DOHH2 (cell line): ENCODE data around the gene PLK4.
"Not testable (repeated sequence)": the region's sequence is repeated elsewhere in the genome, so short reads cannot be mapped to it uniquely, and the experiment has no call there.

Experiments
- H3F3A ChIP-seq: fragments of 200-600 bp; sonication (generic), shearing (Covaris generic); 2 replicates; pipeline ENCODE4 v1.6.0; 2016; ENCODE audit warnings: antibody characterized with exemption, mild to moderate bottlenecking; ENCODE audit not compliant: control insufficient read depth, insufficient read depth
- H3K27ac ChIP-seq: fragments of 200-600 bp; sonication (generic); 2 replicates; pipeline ENCODE4 v1.5.1; 2014; ENCODE audit warnings: low read depth, mild to moderate bottlenecking, low read length, moderate library complexity
- H3K27me3 ChIP-seq: fragments of 200-600 bp; sonication (generic); 2 replicates; pipeline ENCODE4 v1.6.1; 2014; ENCODE audit warnings: mild to moderate bottlenecking, low read length, mixed read lengths; ENCODE audit not compliant: control insufficient read depth
- H3K36me3 ChIP-seq: fragments of 200-600 bp; sonication (generic); 2 replicates; pipeline ENCODE4 v1.6.1; 2014; ENCODE audit warnings: mild to moderate bottlenecking, low read length, moderate library complexity, mixed read lengths; ENCODE audit not compliant: control insufficient read depth
- H3K4me1 ChIP-seq: fragments of 200-600 bp; sonication (generic); 2 replicates; pipeline ENCODE4 v1.6.1; 2014; ENCODE audit warnings: mild to moderate bottlenecking, low read length, mixed read lengths; ENCODE audit not compliant: control insufficient read depth
- H3K4me2 ChIP-seq: fragments of 200-600 bp; sonication (generic); 2 replicates; pipeline ENCODE4 v1.6.0; 2014; ENCODE audit warnings: mild to moderate bottlenecking, low read length, moderate library complexity
- H3K4me3 ChIP-seq: fragments of 200-600 bp; sonication (generic); 2 replicates; pipeline ENCODE4 v1.5.1; 2014; ENCODE audit warnings: mild to moderate bottlenecking, low read length, mixed read lengths
- H3K79me2 ChIP-seq: fragments of 200-600 bp; sonication (generic); 2 replicates; pipeline ENCODE4 v1.6.1; 2014; ENCODE audit warnings: mild to moderate bottlenecking, low read length, mixed read lengths; ENCODE audit not compliant: control insufficient read depth
- H3K9me2 ChIP-seq: fragments of 200-600 bp; sonication (generic); replicated peaks from 2 replicates; pipeline ENCODE4 v1.6.1; 2014; ENCODE audit warnings: mild to moderate bottlenecking, low read length, mixed read lengths; ENCODE audit not compliant: control insufficient read depth
- H3K9me3 ChIP-seq: fragments of 200-600 bp; sonication (generic); 2 replicates; pipeline ENCODE4 v1.6.1; 2014; ENCODE audit warnings: antibody characterized with exemption, low read length, mixed read lengths; ENCODE audit not compliant: control insufficient read depth, insufficient read depth
- H4K20me1 ChIP-seq: fragments of 200-600 bp; sonication (generic); 2 replicates; pipeline ENCODE4 v1.6.0; 2014; ENCODE audit warnings: low read depth, mild to moderate bottlenecking, antibody characterized with exemption, low read length, moderate library complexity; ENCODE audit not compliant: control insufficient read depth, insufficient read depth
- EZH2phosphoT487 ChIP-seq: fragments of 200-600 bp; sonication (generic); IDR thresholded peaks from 2 replicates; pipeline ENCODE4 v1.6.1; 2017; ENCODE audit warnings: borderline replicate concordance, mild to moderate bottlenecking, antibody characterized with exemption, low read length, moderate library complexity, mixed read lengths
- TF ChIP-seq, protein P1 (sequence below): fragments of 200-600 bp; sonication (generic); IDR thresholded peaks from one replicate; pipeline ENCODE4 v1.5.1; 2014; ENCODE audit warnings: antibody characterized with exemption, mild to moderate bottlenecking, low read depth, low read length; ENCODE audit not compliant: poor library complexity, severe bottlenecking

PLK4 gene

GRCh38 chr4:127888559-127888958 lies 7.9 kb downstream of the PLK4 start:
- Histone ChIP-seq H3K4me1 (peaks cover 24% of the 10 kb centered on the region), H3F3A (no peaks in the 10 kb centered on the region), H4K20me1 (0 out of 2 replicates have a peak, but pooled peaks cover 5% of the 10 kb centered on the region), H3K9me3 (no peaks in the 10 kb centered on the region), H3K4me3 (peak overlapping the region; percentile 11; the same call in 1 of the 2 replicates), H3K79me2 (peaks cover 60% of the 10 kb centered on the region), H3K9me2 (no peaks in the 10 kb centered on the region), H3K36me3 (peaks cover 96% of the 10 kb centered on the region), H3K4me2 (peak overlapping the region; percentile 36; the same call in 1 of the 2 replicates), H3K27ac (no peak overlapping the region), H3K27me3 (no peaks in the 10 kb centered on the region)
- TF ChIP-seq, protein P1, sequence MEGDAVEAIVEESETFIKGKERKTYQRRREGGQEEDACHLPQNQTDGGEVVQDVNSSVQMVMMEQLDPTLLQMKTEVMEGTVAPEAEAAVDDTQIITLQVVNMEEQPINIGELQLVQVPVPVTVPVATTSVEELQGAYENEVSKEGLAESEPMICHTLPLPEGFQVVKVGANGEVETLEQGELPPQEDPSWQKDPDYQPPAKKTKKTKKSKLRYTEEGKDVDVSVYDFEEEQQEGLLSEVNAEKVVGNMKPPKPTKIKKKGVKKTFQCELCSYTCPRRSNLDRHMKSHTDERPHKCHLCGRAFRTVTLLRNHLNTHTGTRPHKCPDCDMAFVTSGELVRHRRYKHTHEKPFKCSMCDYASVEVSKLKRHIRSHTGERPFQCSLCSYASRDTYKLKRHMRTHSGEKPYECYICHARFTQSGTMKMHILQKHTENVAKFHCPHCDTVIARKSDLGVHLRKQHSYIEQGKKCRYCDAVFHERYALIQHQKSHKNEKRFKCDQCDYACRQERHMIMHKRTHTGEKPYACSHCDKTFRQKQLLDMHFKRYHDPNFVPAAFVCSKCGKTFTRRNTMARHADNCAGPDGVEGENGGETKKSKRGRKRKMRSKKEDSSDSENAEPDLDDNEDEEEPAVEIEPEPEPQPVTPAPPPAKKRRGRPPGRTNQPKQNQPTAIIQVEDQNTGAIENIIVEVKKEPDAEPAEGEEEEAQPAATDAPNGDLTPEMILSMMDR: no peak
- TF ChIP-seq EZH2phosphoT487: no peak

GRCh38 chr4:127889903-127890302 lies 9.2 kb downstream of the PLK4 start:
- Histone ChIP-seq H4K20me1 (0 out of 2 replicates have a peak, but pooled peaks cover 5% of the 10 kb centered on the region), H3K27ac (no peak overlapping the region), H3K9me3 (no peaks in the 10 kb centered on the region), H3K27me3 (no peaks in the 10 kb centered on the region), H3K4me3 (no peak overlapping the region), H3K79me2 (peaks cover 51% of the 10 kb centered on the region), H3K4me1 (peaks cover 24% of the 10 kb centered on the region), H3K9me2 (no peaks in the 10 kb centered on the region), H3F3A (0 out of 2 replicates have a peak, but pooled peaks cover 3% of the 10 kb centered on the region), H3K4me2 (no peak overlapping the region), H3K36me3 (peaks cover 92% of the 10 kb centered on the region)
- TF ChIP-seq, protein P1: no peak
- no peak for TF ChIP-seq EZH2phosphoT487

DNA sequence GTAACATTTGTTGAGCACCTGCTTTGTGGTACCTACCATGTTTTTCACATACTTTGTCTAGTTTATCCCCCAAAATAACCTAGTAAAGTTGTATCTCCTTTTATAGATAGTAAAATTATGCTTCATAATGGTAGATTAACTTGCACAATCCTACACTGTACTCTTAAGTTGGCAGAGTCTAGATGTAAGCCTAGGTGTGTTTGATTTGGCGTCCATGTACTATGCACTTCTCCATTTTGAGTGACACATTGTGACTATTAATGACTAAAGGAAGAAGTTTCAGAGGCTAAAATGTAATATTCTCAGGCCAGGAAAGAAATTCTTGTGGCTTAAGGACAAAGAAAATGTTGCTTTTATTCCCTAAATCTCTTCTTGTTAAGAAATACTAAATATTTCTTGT lies 15.4 kb downstream of the PLK4 start:
- Histone ChIP-seq H3K4me2 (no peak overlapping the region), H3K4me3 (no peak overlapping the region), H3K27me3 (no peaks in the 10 kb centered on the region), H3K9me3 (no peaks in the 10 kb centered on the region), H3K79me2 (no peaks in the 10 kb centered on the region), H3F3A (peaks cover 14% of the 10 kb centered on the region), H3K36me3 (peaks cover 74% of the 10 kb centered on the region), H3K27ac (no peak overlapping the region), H4K20me1 (no peaks in the 10 kb centered on the region), H3K4me1 (no peaks in the 10 kb centered on the region), H3K9me2 (no peaks in the 10 kb centered on the region)
- no peak for TF ChIP-seq EZH2phosphoT487
- TF ChIP-seq, protein P1: no peak

DNA sequence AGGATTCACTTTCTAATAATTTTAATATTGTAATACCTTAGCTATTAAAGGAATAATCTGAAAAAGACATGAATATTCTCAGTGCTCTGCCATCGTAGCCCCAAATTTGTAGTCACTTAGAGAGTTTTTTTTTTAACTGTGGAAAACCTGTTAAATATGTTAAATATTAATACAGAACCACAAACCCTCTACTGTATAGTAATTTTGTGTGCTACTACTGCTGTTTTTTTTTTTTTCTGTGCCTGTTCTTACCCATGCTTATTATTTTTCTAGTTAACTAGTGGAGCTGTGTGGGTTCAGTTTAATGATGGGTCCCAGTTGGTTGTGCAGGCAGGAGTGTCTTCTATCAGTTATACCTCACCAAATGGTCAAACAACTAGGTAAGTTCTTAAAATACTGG lies 15.8 kb downstream of the PLK4 start:
- Histone ChIP-seq H3K9me2 (no peaks in the 10 kb centered on the region), H3K4me3 (no peak overlapping the region), H3K4me2 (no peak overlapping the region), H3K36me3 (peaks cover 73% of the 10 kb centered on the region), H3F3A (peaks cover 14% of the 10 kb centered on the region), H3K79me2 (no peaks in the 10 kb centered on the region), H3K27me3 (no peaks in the 10 kb centered on the region), H3K27ac (no peak overlapping the region), H4K20me1 (no peaks in the 10 kb centered on the region), H3K4me1 (no peaks in the 10 kb centered on the region), H3K9me3 (no peaks in the 10 kb centered on the region)
- TF ChIP-seq, protein P1: no peak
- no peak for TF ChIP-seq EZH2phosphoT487

DNA sequence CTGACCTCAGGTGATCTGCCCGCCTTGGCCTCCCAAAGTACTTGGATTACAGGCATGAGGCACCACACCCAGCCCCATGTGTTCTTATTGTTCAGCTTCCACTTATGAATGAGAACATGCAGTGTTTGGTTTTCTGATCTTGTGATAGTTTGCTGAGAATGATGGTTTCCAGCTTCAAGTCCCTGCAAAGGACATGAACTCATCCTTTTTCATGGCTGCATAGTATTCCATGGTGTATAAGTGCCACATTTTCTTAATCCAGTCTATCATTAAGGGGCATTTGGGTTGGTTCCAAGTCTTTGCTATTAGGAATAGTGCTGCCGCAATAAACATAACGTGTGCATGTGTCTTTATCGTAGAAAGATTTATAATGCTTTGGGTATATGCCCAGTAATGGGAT lies 19.0 kb downstream of the PLK4 start:
- H3K4me2 ChIP-seq, H4K20me1 ChIP-seq, H3K27me3 ChIP-seq, H3K27ac ChIP-seq, H3K9me3 ChIP-seq, H3K4me1 ChIP-seq, H3K79me2 ChIP-seq, H3K9me2 ChIP-seq, H3K4me3 ChIP-seq: not testable (repeated sequence)
- Histone ChIP-seq H3F3A (peaks cover 14% of the 10 kb centered on the region), H3K36me3 (peaks cover 45% of the 10 kb centered on the region)
